HG03378 (cell line): ENCODE measurements around the gene SENP5.
"Not testable (repeated sequence)": the region's sequence is repeated elsewhere in the genome, so short reads cannot be mapped to it uniquely, and the experiment has no call there.

ENCODE experiments used
- ATAC-seq: cut with Tn5 transposase; IDR thresholded peaks from one replicate; pipeline ENCODE4 v1.9.1; 2021; ENCODE audit warnings: mild to moderate bottlenecking, moderate library complexity; ENCODE audit not compliant: unreplicated experiment

SENP5 gene, protein sequence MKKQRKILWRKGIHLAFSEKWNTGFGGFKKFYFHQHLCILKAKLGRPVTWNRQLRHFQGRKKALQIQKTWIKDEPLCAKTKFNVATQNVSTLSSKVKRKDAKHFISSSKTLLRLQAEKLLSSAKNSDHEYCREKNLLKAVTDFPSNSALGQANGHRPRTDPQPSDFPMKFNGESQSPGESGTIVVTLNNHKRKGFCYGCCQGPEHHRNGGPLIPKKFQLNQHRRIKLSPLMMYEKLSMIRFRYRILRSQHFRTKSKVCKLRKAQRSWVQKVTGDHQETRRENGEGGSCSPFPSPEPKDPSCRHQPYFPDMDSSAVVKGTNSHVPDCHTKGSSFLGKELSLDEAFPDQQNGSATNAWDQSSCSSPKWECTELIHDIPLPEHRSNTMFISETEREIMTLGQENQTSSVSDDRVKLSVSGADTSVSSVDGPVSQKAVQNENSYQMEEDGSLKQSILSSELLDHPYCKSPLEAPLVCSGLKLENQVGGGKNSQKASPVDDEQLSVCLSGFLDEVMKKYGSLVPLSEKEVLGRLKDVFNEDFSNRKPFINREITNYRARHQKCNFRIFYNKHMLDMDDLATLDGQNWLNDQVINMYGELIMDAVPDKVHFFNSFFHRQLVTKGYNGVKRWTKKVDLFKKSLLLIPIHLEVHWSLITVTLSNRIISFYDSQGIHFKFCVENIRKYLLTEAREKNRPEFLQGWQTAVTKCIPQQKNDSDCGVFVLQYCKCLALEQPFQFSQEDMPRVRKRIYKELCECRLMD

DNA sequence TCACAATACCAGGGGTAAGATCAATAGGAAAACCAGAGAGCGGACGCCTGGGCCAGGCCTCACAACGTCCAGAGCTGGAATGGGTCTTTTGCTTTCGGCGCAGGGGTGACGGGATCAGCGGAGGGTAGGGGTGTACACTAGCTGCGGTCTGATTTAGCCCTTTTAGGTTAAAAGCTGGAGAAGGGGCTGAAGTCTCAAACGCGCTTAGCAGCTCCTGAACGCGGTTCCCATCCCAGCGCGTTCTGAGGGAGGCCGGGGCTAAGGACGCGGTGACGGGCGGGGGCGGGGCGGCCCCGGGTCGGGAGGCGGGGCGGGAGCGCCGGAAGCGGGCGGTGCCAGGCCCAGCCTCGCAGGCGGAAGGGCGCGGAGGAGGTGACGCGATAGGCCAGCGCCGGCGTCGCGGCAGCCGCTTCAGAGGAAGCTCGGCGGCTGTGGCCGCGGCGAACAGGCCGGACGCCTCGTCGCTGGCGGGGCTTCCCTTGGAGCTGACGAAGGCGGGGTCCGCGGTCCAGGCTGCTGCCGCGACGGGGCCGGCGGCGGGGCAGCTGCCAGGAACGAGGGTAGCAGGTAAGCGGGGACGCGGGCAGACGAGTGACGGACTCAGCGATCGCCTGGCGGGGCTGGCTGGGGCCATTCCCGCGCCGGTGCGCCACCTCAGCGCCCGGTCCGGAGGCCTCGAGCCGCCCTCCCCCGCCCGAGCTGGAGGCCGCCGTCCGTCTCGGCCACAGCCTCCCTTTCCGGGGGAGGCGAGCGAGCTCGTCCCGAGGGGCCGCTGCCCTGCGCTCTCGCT is at the start of gene SENP5:
Gene SENP5, plus strand, starts transcription at position 414 of the 790 bp plus-strand sequence. CDS start 17,262 bp downstream, outside the sequence.
- ATAC-seq, result peak; percentile 77

DNA sequence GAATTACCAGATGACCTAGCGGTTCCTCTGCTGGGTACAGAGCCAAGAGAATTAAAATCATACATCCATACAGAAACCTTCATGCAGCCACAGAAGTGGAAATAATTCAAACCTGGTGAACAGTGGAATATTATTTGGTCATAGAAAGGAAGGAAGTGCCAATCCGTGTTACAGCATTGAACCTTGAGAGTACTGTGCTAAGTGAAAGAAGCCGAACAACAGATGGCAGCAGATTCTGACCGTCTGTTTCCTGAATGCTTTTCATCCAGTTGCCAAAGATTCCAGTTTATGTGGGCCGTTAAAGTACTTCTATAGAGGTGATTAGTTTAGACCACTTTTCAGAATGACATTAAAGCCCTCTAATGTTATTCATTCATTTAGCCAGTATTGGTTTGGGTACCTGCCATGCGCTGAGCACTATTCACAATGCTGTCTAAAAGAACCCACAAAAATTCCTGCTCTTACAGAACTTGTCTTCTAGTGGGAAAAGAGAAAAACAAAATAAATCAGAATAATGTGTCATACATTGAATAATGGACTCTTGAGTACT is 45.8 kb upstream of the SENP5 start:
- no peak for ATAC-seq

DNA sequence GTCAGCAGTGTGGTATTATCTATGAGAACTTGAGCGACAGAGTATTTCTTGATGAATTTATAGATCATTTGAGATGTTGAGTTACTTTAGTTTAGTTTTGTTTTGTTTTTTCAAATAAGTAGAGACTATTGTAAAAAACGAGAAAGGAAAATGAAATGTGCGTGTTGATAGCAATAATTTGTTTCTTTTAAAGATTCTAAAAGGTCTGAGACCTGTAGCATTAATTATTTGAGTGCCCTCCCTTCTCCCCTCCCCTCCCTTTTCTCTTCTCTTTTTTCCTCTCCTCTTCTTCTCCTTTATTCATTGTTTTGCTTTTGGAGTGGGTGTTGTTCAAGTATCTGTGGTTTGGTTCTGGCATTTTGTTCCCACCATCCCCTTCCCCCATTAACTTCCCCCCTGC is 38.1 kb upstream of the SENP5 start:
- ATAC-seq, result not testable (repeated sequence)

DNA sequence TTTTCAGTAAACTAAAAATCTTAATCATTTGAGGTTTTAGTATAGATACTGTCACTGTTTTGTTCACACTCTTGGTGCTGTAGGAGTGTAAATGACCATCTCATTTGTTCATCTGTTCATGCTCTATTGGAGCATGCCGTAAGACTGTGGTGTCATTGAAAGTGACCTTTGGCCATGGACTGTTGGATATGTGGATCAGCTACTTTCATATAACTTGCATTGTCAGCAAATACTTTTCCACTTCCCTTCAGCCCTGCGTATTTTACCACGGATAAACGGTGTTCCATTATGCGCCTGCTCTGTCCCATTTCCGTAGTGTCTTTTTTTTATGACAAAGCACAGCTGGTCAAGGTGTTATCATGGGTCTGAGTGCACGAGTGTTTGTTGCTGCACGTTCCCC is 32.6 kb upstream of the SENP5 start:
- no peak for ATAC-seq

DNA sequence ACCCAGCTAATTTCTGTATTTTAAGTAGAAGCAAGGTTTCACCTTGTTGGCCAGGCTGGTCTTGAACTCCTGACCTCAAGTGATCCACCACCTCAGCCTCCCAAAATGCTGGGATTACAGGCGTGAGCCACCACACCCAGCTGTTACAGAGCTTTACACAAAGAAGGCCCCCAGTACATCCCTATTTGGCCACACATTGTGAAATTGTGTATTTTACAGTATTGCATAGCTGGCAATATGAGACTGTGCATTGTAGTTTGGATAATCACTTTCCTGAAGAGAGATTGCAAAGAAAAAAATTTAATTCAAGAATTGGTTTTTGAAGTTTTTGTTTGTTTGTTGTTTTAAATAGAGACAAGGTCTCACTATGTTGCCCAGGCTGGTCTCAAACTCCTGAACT is 31.1 kb upstream of the SENP5 start:
- ATAC-seq, result not testable (repeated sequence)

DNA sequence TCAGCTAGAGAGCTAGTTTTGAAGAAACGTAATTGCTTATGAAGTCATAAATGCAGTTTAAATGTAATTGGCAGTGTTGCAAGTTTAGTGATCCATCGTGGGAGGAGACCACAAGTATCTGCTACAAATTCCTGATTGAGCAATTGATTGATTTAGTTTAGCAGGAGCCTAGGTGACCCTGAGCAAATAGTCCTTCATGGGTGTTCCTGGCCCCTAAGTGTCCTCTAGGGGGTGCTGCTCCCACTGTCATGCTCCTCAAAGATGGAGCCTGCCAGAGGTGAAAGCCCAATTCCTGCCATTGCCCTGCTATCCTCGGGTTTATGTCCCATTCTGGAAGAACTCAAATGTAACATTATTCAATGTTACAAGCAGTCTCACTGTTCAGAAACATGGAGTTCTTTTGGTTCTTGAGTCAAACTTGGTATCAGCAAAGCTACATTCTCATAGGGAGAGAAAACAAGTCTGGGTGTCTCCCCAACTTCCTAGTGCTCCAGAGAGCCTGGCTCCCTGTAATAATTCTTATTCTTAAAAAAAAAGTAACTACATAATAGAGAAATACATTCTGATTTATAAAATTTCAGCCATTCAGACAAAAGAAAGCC is 29.8 kb upstream of the SENP5 start:
- no peak for ATAC-seq

DNA sequence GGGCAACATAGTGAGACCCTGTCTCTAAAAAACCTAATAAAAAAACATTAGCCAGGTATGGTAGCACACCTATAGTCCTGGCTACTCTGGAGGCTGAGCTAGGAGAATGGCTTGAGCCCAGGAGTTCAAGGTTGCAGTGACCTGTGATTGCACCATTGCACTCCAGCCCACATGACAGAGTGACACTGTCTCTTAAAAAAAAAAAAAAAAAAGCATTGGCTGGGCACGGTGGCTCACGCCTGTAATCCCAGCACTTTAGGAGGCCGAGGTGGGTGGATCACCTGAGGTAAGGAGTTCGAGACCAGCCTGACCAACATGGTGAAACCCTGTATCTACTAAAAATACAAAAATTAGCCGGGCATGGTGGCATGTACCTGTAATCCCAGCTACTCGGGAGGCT is 28.4 kb upstream of the SENP5 start:
- not testable (repeated sequence) for ATAC-seq

DNA sequence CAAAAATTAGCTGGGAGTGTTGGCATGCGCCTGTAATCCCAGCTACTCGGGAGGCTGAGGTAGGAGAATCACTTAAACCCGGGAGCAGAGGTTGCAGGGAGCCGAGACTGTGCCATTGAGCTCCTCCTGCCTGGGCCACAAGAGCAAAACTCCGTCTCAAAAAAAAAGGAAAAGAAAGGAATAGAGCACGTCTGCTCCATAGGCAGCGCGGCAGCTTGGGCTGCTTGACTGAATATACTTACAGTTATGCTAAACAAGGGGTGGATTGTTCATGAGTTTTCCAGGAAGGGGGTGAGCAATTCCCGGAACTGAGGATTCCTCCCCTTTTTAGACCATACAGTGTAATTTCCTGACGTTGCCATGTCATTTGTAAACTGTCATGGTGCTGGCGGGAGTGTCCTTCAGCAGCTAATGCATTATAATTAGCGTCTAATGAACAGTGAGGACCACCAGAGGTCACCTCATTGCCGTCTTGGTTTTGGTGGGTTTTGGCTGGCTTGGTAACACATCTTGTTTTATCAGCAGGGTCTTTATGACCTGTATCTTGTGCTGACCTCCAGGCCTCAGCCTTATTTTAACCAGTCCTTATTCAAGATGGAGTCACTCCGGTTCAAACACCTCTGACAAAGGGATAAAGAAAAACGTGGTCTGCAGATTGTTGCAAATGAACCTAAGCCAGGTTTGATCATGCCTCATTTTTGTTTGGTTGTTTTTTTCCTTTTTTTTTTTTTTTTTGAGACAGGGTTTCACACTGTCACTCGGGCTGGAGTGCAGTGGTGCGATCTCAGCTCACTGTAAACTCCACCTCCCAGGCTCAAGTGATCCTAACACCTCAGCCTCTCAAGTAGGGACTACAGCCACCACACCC is 24.9 kb upstream of the SENP5 start:
- ATAC-seq, result no peak

DNA sequence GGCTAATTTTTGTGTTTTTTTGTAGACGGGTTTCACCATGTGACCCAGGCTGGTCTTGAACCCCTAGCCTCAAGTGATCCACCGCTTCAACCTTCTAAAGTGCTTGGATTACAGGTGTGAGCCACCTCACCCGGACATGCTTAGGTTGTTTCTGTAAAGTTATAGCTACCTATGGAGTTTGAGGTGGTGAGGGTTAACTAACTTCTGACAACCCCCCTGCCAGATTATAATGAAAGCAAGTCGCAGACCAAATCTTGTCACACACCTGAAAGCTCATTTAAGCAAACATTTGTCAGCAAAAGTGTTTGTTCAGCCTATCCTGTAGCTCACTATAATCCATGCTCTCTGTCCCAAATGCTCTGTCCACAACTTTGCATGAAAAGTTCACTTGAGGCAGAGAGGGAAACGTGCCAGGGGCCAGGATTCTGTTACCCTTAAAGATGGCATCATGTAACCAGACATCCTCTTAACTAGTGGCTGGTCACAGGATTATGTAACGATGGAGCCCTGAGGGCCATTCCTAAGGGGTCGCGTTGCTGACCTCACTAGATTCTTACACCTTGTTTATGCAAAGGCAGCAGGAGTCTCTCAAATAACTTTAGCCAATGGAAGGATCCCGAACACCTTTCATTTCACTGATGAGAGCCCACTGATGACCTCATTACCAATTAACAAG is 24.1 kb upstream of the SENP5 start:
- no peak for ATAC-seq

DNA sequence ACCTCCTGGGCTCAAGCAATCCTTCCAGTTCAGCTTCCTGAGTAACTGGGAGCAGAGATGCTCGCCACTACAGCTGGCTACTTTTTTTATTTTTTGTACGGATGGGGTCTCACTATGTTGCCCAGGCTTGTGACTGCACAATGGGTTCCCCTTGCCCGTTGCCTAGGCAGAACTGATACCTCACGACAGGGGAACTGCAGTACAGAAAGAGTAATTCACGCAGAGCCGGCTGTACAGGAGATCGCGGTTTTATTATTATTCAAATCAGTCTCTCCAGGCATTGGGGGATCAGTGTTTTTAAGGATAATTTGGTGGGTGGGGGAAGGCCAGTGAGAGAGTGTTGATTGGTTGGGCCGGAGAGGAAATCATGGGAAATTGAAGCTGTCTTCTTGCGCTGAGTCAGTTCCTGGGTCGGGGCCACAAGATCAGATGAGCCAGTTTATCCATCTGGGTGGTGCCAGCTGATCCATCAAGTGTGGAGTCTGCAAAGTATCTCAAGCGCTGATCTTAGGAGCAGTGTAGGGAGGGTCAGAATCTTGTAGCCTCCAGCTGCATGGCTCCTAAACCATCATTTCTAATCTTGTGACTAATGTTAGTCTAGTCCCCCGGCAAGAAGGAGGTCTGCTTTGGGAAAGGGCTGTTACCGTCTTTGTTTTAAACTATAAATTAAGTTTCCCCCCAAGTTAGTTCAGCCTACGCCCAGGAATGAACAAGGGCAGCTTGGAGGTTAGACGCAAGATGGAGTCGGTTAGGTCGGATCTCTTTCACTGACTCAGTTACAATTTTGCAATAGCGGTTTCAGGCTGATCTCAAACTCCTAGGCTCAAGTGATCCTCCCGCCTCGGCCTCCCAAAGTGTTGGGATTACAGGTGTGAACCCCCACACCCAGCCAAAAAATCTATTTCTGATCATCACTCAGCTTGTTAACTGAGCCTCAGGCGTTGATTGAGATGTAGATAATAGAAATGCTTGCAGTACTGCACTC is 23.2 kb upstream of the SENP5 start:
- ATAC-seq, result not testable (repeated sequence)

DNA sequence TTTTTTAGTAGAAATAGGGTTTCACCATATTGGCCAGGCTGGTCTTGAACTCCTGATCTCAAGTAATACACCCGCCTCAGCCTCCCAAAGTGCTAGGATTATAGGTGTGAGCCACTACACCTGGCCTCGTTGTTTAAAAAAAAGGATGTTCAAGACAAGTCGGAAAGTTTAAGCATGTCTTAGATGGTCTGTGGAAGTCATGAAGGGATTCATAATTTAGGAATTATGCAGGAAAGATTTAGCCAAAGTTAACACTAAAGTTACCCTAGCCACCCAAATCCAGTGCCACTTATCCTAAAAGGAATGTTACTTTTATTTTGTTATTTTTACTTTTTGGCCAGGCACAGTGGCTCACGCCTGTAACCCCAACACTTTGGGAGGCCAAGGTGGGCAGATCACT is 19.3 kb upstream of the SENP5 start:
- ATAC-seq, result not testable (repeated sequence)

DNA sequence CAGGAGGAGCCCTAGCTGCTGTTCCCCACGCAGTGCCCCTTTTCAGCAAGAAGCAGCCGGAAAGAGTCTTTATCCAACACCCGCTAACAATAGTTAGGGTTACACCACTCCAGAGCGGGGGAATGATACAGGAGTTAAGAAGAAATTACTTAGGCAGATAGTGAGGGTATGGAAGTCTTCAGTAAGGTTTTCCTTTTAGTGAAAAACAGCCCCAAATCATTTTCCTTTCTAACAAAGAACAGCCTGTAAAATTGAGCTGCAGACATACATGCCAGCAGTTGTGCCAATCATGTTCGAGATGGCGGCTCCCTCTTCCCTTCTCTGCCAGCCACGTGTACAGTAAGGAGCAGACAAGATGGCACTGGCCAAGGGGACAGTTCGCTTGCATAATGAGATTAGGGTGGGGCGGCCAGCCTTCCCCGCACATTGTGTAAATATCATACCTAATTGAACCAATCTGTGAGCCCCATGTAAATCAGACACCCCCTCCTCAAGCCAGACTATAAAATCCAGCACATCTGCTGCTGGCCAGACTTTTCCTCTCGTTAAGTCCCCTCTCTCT is 18.5 kb upstream of the SENP5 start:
- no peak for ATAC-seq

DNA sequence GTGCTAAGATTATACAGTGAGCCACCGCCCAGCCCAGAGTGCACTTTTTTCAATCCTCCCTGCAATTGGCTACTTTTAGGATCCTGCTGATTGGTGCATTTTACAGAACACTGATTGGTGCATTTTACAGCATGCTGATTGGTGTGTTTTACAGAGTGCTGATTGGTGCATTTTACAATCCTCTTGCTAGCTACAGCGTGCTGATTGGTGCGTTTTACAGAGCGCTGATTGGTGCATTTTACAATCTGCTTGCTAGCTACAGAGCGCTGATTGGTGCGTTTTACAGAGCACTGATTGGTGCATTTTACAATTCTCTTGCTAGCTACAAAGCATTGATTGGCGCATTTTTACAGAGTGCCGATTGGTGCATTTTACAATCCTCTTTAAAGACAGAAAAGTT is 4.7 kb upstream of the SENP5 start:
- not testable (repeated sequence) for ATAC-seq

DNA sequence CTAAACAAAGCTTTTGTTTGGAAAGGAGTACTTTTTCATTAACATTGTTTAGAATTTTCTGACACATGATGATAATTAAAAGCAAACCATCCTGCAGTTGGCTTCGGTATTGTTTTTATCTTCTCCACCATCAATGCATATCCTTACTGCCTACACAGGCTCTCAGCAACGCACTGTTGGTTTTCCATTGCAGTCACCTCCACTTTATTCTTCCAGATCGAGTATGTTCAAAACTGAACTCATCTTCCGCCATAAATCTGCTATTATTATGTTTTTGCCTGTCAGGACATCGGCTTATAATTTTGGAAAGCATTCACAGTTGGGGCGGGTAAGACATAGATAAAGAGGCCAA is 589 bp upstream of the SENP5 start:
- no peak for ATAC-seq

DNA sequence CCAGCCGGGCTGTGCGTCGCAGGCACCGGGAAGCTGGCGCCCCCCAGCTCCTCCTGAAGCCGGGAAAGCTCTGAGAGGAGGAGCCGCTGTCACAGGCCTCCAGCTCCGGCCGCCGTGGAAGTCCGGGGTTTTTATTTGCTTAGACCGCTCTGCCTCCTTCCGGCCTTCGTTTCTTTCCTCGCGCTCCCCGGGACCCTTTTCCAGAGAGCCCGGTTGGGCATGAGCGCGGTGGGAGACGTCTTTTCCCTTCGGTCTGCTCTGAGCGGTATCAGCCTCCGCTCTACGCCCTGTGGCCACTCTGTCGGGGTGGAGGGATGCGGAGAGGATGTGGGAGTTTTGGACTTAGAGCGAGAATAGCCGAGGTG is 559 bp downstream of the SENP5 start:
- ATAC-seq, result peak; percentile 16

DNA sequence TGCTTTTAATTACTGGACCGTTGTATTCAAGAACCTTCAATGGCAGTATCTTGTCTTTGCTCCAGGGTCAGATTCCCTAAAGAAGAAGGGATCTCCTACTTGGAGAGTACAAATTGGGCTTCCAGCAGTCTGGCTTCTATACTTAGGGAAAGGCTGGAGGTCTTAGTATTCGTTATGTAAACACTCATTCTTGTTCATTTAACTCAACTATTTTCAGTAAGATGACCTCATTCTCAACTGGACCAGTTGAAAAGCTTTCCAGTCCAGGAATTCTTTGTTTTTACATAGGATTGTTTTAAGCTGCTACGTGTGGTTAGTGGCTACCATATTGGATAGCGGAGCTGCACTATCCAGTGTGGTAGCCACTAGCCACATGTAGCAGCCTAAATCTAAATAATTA is 4.6 kb downstream of the SENP5 start:
- ATAC-seq, result no peak

DNA sequence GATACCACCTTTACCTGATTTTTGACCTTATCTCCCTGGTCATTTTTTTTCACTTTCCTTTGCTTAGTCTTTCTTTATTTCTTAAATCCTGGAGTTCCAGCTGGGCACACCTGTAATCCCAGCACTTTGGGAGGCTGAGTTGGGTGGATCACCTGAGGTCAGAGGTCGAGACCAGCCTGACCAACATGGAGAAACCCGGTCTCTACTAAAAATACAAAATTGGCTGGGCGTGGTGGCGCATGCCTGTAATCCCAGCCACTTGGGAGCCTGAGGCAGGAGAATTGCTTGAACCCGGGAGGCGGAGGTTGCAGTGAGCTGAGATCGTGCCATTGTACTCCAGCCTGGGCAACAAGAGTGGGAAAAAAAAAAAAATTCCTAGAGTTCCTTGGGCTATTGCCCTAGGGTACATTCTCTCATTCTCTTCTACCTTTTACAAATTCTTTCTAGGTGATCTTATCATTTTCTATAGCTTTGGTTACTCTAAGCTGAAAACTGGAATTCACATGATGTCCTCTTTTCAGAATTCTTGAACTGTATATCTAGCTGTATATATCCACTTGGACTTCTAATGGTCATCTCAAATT is 6.9 kb downstream of the SENP5 start:
- not testable (repeated sequence) for ATAC-seq
